Stomach (tissue), 9 donors: ENCODE data around the gene URB1. TPM values are rescaled to one million over a fixed set of nuclear protein-coding genes. Genes with fewer than 3 reads are reported as not detected.

Experiments used
- DNase-seq, 2 donors: peaks; one replicate each; pipeline versions ENCODE4 v3.0.0 to v3.0.0-alpha.2; 2013 to 2019
- H3K27ac ChIP-seq, 5 donors: fragments of 200-600 bp in 4 of 5; sonication (generic) in 4 of 5; one replicate each; pipeline ENCODE4 v1.5.1; 2013 to 2019; ENCODE audit warnings: mild to moderate bottlenecking in 1 of 5, moderate library complexity in 1 of 5
- H3K27me3 ChIP-seq, 3 donors: fragments of 200-600 bp; sonication (generic); one replicate each; pipeline ENCODE4 v1.5.1; 2017 to 2019; ENCODE audit warnings: mixed run types in 1 of 3
- H3K36me3 ChIP-seq, 4 donors: fragments of 200-600 bp; sonication (generic); 1 replicate in 3 of 4; 2 replicates in 1 of 4; pipeline ENCODE4 v1.5.1; 2016 to 2019
- H3K4me1 ChIP-seq, 4 donors: fragments of 200-600 bp; sonication (generic); one replicate each; pipeline ENCODE4 v1.5.1; 2016 to 2019
- H3K4me3 ChIP-seq, 4 donors: fragments of 200-600 bp; sonication (generic) in 3 of 4; one replicate each; pipeline ENCODE4 v1.5.1; 2016 to 2019; ENCODE audit warnings: mild to moderate bottlenecking in 1 of 4
- H3K9me3 ChIP-seq, 4 donors: fragments of 200-600 bp; sonication (generic); one replicate each; pipeline ENCODE4 v1.5.1; 2016 to 2019
- CTCF ChIP-seq, 7 experiments: fragments of 450-650 bp in 4 of 7; fragments of 200-600 bp in 3 of 7; sonication (generic) in 3 of 7; IDR thresholded peaks; one replicate each; pipeline ENCODE4 v1.5.1; 2016 to 2019; ENCODE audit warnings: antibody characterized with exemption in 7 of 7, control low read depth in 2 of 7, mild to moderate bottlenecking in 1 of 7
- EP300 ChIP-seq: sonication (generic); formaldehyde crosslinking; IDR thresholded peaks from one replicate; pipeline ENCODE4 v1.6.1; 2017; ENCODE audit warnings: antibody characterized with exemption
- POLR2A ChIP-seq, 4 donors: fragments of 450-650 bp; IDR thresholded peaks; one replicate each; pipeline ENCODE4 v1.6.1; 2016; ENCODE audit warnings: antibody characterized with exemption in 4 of 4, control low read depth in 2 of 4, mild to moderate bottlenecking in 1 of 4, moderate library complexity in 1 of 4
- POLR2AphosphoS5 ChIP-seq, 3 donors: sonication (generic); formaldehyde crosslinking; IDR thresholded peaks; one replicate each; pipeline ENCODE4 v1.6.1; 2016; ENCODE audit warnings: antibody characterized with exemption in 3 of 3
- WGBS, 5 donors: extraction: QIAGEN DNeasy Blood & Tissue Kit in 3 of 5; methylation state at CpG; one replicate each; pipeline versions ENCODE4 v1.1.5 to v1.1.7; 2013 to 2018; 5-methylcytosine and 5-hydroxymethylcytosine counted together
- intact Hi-C: fragments of 100-400 bp; cut with DNase I; formaldehyde crosslinking; loops from one replicate; pipeline ENCODE4 v1.15.1; 2023; ENCODE audit warnings: low total_unique reads
- polyA plus RNA-seq, 3 donors: library from polyadenylated mRNA; stranded (reverse); fragments of 200-250 nt; gene quantifications; one replicate each; pipeline ENCODE4 v1.2.3, GENCODE V29; 2013
- total RNA-seq, 5 donors: library from RNA; depleted of rRNA; stranded (reverse); fragments of >200 nt; gene quantifications; one replicate each; pipeline versions ENCODE4 v1.1.0 to v1.2.3, GENCODE V29; 2014 to 2016
- donor health status: healthy with polysubstance abuse.
- donor health status: Bipolar disorder and iron deficiency.
- donor health status: healthy.

Gene URB1
- total and polyA plus RNA-seq, 8 donors = 1.2 to 16.3 (median 10.2) TPM

DNA sequence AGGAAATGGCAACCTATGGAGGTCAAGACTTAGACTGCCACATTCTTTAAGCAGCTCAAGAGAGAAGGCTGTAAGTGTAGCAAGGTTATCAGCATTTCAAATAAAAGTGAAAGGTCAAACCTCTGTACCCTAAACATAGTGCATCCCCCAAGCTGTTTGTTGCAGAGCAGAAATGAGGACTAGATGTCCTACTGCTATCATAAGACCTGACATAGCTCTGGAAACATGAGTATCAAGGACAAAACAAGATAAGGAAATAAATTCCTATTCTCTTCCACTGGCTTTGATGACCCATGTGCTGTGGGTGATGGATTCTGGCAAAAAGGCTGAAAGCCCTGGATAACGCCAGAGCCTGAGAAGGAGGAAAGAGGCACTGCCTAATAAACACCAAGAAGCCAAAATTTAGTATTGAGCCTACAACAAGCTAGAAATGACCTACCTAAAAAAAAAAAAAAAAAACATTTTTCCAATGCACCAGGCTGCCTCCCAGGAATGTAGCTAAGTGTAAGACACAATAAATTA is 35.9 kb downstream of the URB1 start:
- no peaks in the 10 kb centered on the region for H3K4me1 ChIP-seq
- peaks cover 67 to 100% (median 100%) of the 10 kb centered on the region in 4 donors for H3K36me3 ChIP-seq
- H3K27me3 ChIP-seq = no peaks in the 10 kb centered on the region
- H3K4me3 ChIP-seq = no peak overlapping the region
- DNase-seq = no peak
- TF ChIP-seq POLR2A (IDR thresholded peaks at IDR 0.05) = no peak
- TF ChIP-seq CTCF (IDR thresholded peaks at IDR 0.05) = no peak
- TF ChIP-seq POLR2AphosphoS5 (IDR thresholded peaks at IDR 0.05) = no peak
- no peak for TF ChIP-seq EP300
- H3K27ac ChIP-seq = no peak overlapping the region
- H3K9me3 ChIP-seq = no peaks in the 10 kb centered on the region
- 81 to 95% (median 88%) methylated on average over 1 of the region's 1 CpG for WGBS, 5 donors
- intact Hi-C loops = no loop called here

DNA sequence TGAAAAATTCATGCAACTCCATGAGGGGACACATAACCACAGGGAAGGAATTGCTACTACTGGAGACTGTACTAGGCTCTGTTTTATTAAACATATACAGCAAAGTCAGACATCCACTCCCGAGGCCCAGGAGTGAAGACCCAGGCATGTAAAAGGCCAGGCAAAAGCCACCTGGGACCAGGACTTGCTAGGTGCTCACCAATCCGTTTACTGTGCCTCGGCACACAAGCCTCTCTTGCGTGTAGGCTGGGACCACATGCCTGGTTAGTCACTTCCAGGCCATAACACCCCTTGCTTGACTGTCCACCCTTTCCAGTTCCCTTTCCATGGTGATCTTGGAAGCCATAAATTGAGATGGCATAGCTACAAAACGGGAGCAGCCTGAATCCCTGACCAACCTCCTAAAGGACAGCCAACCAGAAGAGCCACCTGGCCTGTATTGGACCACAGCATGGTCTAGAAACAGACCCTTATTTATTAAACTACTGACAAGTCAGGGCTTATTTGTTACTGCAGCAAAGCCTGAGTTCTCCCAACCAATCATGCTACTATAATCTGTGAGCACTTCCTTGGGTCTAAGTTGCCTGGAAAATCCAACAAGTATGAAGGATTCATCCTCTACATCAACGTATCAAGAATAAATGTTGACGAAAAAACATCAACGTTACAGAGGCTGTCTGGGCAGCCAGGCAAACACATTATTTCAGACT is 39.7 kb downstream of the URB1 start:
- intact Hi-C loops = no loop called here
- 92 to 96% (median 94%) methylated on average over 8 of the region's 8 CpGs for WGBS, 5 donors

DNA sequence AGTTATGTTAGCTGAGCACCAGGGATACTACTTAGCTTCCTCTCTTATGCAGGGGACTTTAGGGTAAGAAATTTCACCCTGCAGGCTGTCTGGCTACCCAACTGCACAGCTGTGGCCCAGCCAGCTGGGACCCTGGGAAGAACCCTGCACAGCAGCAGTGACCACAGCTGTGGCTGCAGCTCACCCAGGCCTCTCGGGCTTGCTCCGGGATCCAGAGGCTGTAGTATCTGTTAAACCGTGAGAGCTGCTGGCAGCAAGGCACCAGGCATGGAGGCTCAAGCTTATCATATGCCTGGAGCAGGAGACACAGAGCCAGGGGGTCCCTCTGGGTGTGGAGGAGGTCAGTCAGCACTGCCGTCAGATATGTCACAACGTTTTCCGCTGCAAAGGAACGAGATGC is 40.3 kb downstream of the URB1 start:
- H3K36me3 ChIP-seq = peaks cover 79 to 100% (median 100%) of the 10 kb centered on the region in 4 donors
- H3K4me1 ChIP-seq = peaks cover 0 to 5% (median 0%) of the 10 kb centered on the region in 4 donors
- intact Hi-C loops = no loop called here
- H3K9me3 ChIP-seq = no peaks in the 10 kb centered on the region
- 89 to 97% (median 95%) methylated on average over 5 to 7 of the region's 7 CpGs for WGBS, 5 donors
- TF ChIP-seq POLR2A (IDR thresholded peaks at IDR 0.05) (no peak), EP300 (no peak), CTCF (IDR thresholded peaks at IDR 0.05) (no peak), POLR2AphosphoS5 (IDR thresholded peaks at IDR 0.05) (no peak)
- H3K27me3 ChIP-seq = no peaks in the 10 kb centered on the region
- no peak overlapping the region for H3K27ac ChIP-seq
- no peak for DNase-seq
- no peak overlapping the region for H3K4me3 ChIP-seq

More for the DNA sequence above, 39.7 kb downstream of the URB1 start:
- peaks cover 0 to 2% (median 0%) of the 10 kb centered on the region in 4 donors for H3K4me1 ChIP-seq
- H3K36me3 ChIP-seq = peaks cover 73 to 100% (median 100%) of the 10 kb centered on the region in 4 donors
- DNase-seq = no peak
- H3K27ac ChIP-seq = no peak overlapping the region
- H3K9me3 ChIP-seq = no peaks in the 10 kb centered on the region
- no peak overlapping the region for H3K4me3 ChIP-seq
- no peaks in the 10 kb centered on the region for H3K27me3 ChIP-seq
- TF ChIP-seq POLR2A (IDR thresholded peaks at IDR 0.05) (no peak), POLR2AphosphoS5 (IDR thresholded peaks at IDR 0.05) (no peak), EP300 (no peak), CTCF (IDR thresholded peaks at IDR 0.05) (no peak)

- no peaks in the 10 kb centered on the region for H3K27me3 ChIP-seq
- no peaks in the 10 kb centered on the region for H3K9me3 ChIP-seq
- H3K36me3 ChIP-seq = peaks cover 83 to 100% (median 100%) of the 10 kb centered on the region in 4 donors
- H3K4me3 ChIP-seq = no peak overlapping the region
- H3K27ac ChIP-seq = no peak overlapping the region
- peaks cover 0 to 5% (median 0%) of the 10 kb centered on the region in 4 donors for H3K4me1 ChIP-seq
- intact Hi-C loops = no loop called here
- WGBS, 5 donors = 54 to 78% (median 64%) methylated on average over 3 to 6 of the region's 6 CpGs
- DNase-seq = peak in 1 of 2 donors; percentile 34
- TF ChIP-seq CTCF (IDR thresholded peaks at IDR 0.05) = no peak
- no peak for TF ChIP-seq POLR2A (IDR thresholded peaks at IDR 0.05)
- no peak for TF ChIP-seq POLR2AphosphoS5 (IDR thresholded peaks at IDR 0.05)
- TF ChIP-seq EP300 = no peak
Observed at GRCh38 chr21:32351428-32351827, 41.4 kb downstream of the URB1 start.
